Vagina (tissue), 2 donors: Measurements from ENCODE around the gene RUNX2. TPM values are rescaled to one million over a fixed set of nuclear protein-coding genes. Genes with fewer than 3 reads are reported as not detected.

Source experiments
- DNase-seq, 2 donors: peaks; one replicate each; pipeline ENCODE4 v3.0.0-alpha.2; 2017; ENCODE audit errors: extremely low spot score in 2 of 2
- H3K27ac ChIP-seq: fragments of 200-600 bp; sonication (generic); one replicate; pipeline ENCODE4 v1.5.1; 2019
- H3K27me3 ChIP-seq: fragments of 200-600 bp; sonication (generic); one replicate; pipeline ENCODE4 v1.5.1; 2019
- H3K36me3 ChIP-seq, 2 donors: fragments of 200-600 bp; sonication (generic); one replicate each; pipeline ENCODE4 v1.5.1; 2017 to 2019
- H3K4me1 ChIP-seq: fragments of 200-600 bp; sonication (generic); one replicate; pipeline ENCODE4 v1.5.1; 2019
- H3K4me3 ChIP-seq, 2 donors: fragments of 200-600 bp; sonication (generic); 1 replicate in 1 of 2; 2 replicates in 1 of 2; pipeline ENCODE4 v1.5.1; 2016 to 2019
- H3K9me3 ChIP-seq: fragments of 200-600 bp; sonication (generic); one replicate; pipeline ENCODE4 v1.5.1; 2019
- CTCF ChIP-seq, 3 experiments: fragments of 450-650 bp in 2 of 3; fragments of 200-600 bp in 1 of 3; sonication (generic) in 1 of 3; IDR thresholded peaks; one replicate each; pipeline ENCODE4 v1.5.1; 2017 to 2019; ENCODE audit warnings: antibody characterized with exemption in 3 of 3, mild to moderate bottlenecking in 2 of 3, moderate library complexity in 2 of 3
- POLR2A ChIP-seq, 2 donors: fragments of 450-650 bp; IDR thresholded peaks; one replicate each; pipeline ENCODE4 v1.6.1; 2017; ENCODE audit warnings: antibody characterized with exemption in 2 of 2, mild to moderate bottlenecking in 2 of 2, moderate library complexity in 2 of 2
- POLR2AphosphoS5 ChIP-seq, 2 donors: sonication (generic); formaldehyde crosslinking; IDR thresholded peaks; one replicate each; pipeline ENCODE4 v1.9.0; 2017; ENCODE audit warnings: antibody characterized with exemption in 2 of 2, mild to moderate bottlenecking in 2 of 2, low read depth in 1 of 2; ENCODE audit not compliant: insufficient read depth in 1 of 2
- intact Hi-C: fragments of 100-400 bp; cut with DNase I; formaldehyde crosslinking; loops from one replicate; pipeline ENCODE4 v1.15.1; 2023
- total RNA-seq: library from RNA; depleted of rRNA; stranded (reverse); fragments of >200 nt; gene quantifications from one replicate; pipeline ENCODE4 v1.2.3, GENCODE V29; 2016

Gene RUNX2
- total RNA-seq, 1 donor from 2014 or later: 13.0 TPM

- no peak for TF ChIP-seq POLR2AphosphoS5 (IDR thresholded peaks at IDR 0.05; ENCODE audit: insufficient read depth in 1 of 2, low read depth in 1 of 2)
- TF ChIP-seq POLR2A (IDR thresholded peaks at IDR 0.05): no peak
- TF ChIP-seq CTCF (IDR thresholded peaks at IDR 0.05): no peak
- Histone ChIP-seq H3K4me3 (no peak overlapping the region), H3K27ac (no peak overlapping the region), H3K4me1 (no peaks in the 10 kb centered on the region), H3K9me3 (no peaks in the 10 kb centered on the region), H3K27me3 (no peaks in the 10 kb centered on the region), H3K36me3 (no peaks in the 10 kb centered on the region)
- DNase-seq: no peak
- intact Hi-C loops: no loop called here
Observed at GRCh38 chr6:45514454-45515230, 186.5 kb downstream of the RUNX2 start.

- no peaks in the 10 kb centered on the region for H3K36me3 ChIP-seq
- intact Hi-C loops: no loop called here
- no peaks in the 10 kb centered on the region for H3K4me1 ChIP-seq
- H3K4me3 ChIP-seq: no peak overlapping the region
- DNase-seq: no peak
- no peaks in the 10 kb centered on the region for H3K9me3 ChIP-seq
- H3K27me3 ChIP-seq: no peaks in the 10 kb centered on the region
- H3K27ac ChIP-seq: no peak overlapping the region
- TF ChIP-seq POLR2A (IDR thresholded peaks at IDR 0.05) (no peak), CTCF (IDR thresholded peaks at IDR 0.05) (no peak), POLR2AphosphoS5 (IDR thresholded peaks at IDR 0.05; ENCODE audit: insufficient read depth in 1 of 2, low read depth in 1 of 2) (no peak)
Observed at GRCh38 chr6:45518013-45518720, 190.0 kb downstream of the RUNX2 start.

GRCh38 chr6:45521226-45521625 lies 193.1 kb downstream of the RUNX2 start:
- H3K4me3 ChIP-seq: no peak overlapping the region
- H3K4me1 ChIP-seq: no peaks in the 10 kb centered on the region
- intact Hi-C loops: no loop called here
- H3K27me3 ChIP-seq: no peaks in the 10 kb centered on the region
- TF ChIP-seq POLR2AphosphoS5 (IDR thresholded peaks at IDR 0.05; ENCODE audit: insufficient read depth in 1 of 2, low read depth in 1 of 2) (no peak), POLR2A (IDR thresholded peaks at IDR 0.05) (no peak), CTCF (IDR thresholded peaks at IDR 0.05) (no peak)
- H3K36me3 ChIP-seq: no peaks in the 10 kb centered on the region
- no peak for DNase-seq
- no peak overlapping the region for H3K27ac ChIP-seq
- H3K9me3 ChIP-seq: no peaks in the 10 kb centered on the region

- Histone ChIP-seq H3K4me1 (no peaks in the 10 kb centered on the region), H3K4me3 (no peak overlapping the region), H3K9me3 (no peaks in the 10 kb centered on the region), H3K27me3 (no peaks in the 10 kb centered on the region), H3K27ac (no peak overlapping the region), H3K36me3 (no peaks in the 10 kb centered on the region)
- intact Hi-C loops: no loop called here
- TF ChIP-seq POLR2A (IDR thresholded peaks at IDR 0.05) (no peak), POLR2AphosphoS5 (IDR thresholded peaks at IDR 0.05; ENCODE audit: insufficient read depth in 1 of 2, low read depth in 1 of 2) (no peak), CTCF (IDR thresholded peaks at IDR 0.05) (no peak)
- DNase-seq: no peak
Observed at GRCh38 chr6:45522486-45522885, 194.4 kb downstream of the RUNX2 start.

GRCh38 chr6:45527210-45527609 lies 199.1 kb downstream of the RUNX2 start:
- H3K27me3 ChIP-seq: no peaks in the 10 kb centered on the region
- DNase-seq: no peak
- no peaks in the 10 kb centered on the region for H3K9me3 ChIP-seq
- no peaks in the 10 kb centered on the region for H3K36me3 ChIP-seq
- no peaks in the 10 kb centered on the region for H3K4me1 ChIP-seq
- no peak overlapping the region for H3K27ac ChIP-seq
- TF ChIP-seq POLR2A (IDR thresholded peaks at IDR 0.05): no peak
- TF ChIP-seq CTCF (IDR thresholded peaks at IDR 0.05): no peak
- TF ChIP-seq POLR2AphosphoS5 (IDR thresholded peaks at IDR 0.05; ENCODE audit: insufficient read depth in 1 of 2, low read depth in 1 of 2): no peak
- intact Hi-C loops: loop anchor here (5.0 kb wide), 1 partner anchor 1930 kb away; no protein-coding TSS in a partner anchor
- H3K4me3 ChIP-seq: no peak overlapping the region
